ENCODE results near the gene ENTPD8. TPM values are rescaled to one million over a fixed set of nuclear protein-coding genes. Genes with fewer than 3 reads are reported as not detected.
A peak's percentile ranks its signal among the peaks of the same experiment; 100 is the strongest.

The ENTPD8 gene
- total RNA-seq, 2 donors from 2014 or later, result not detected

GRCh38 chr9:137462986-137463930 lies 22.1 kb upstream of the ENTPD8 start:
- H3K27ac Mint-ChIP-seq, result no peak overlapping the region
- DNase-seq (ENCODE audit: low spot score in 2 of 2) (no peak), ATAC-seq (no peak)
- H3K36me3 Mint-ChIP-seq, result no peaks in the 10 kb centered on the region
- H3K9me3 Mint-ChIP-seq, result no peaks in the 10 kb centered on the region

- H3K9me3 Mint-ChIP-seq, result no peaks in the 10 kb centered on the region
- ATAC-seq, result no peak
- H3K36me3 Mint-ChIP-seq, result no peaks in the 10 kb centered on the region
- H3K27ac Mint-ChIP-seq, result no peak overlapping the region
- DNase-seq (ENCODE audit: low spot score in 2 of 2), result no peak
Measured at GRCh38 chr9:137462396-137462985, 21.3 kb upstream of the ENTPD8 start.

GRCh38 chr9:137461663-137462395 lies 20.7 kb upstream of the ENTPD8 start:
- Mint-ChIP-seq H3K9me3 (no peaks in the 10 kb centered on the region), H3K36me3 (no peaks in the 10 kb centered on the region), H3K27ac (no peak overlapping the region)
- DNase-seq (ENCODE audit: low spot score in 2 of 2) (peak; percentile 83 to 85), ATAC-seq (peak; percentile 73 to 82)

- Mint-ChIP-seq H3K36me3 (no peaks in the 10 kb centered on the region), H3K27ac (no peak overlapping the region), H3K9me3 (no peaks in the 10 kb centered on the region)
- ATAC-seq (no peak), DNase-seq (ENCODE audit: low spot score in 2 of 2) (no peak)
Measured at GRCh38 chr9:137461316-137461662, 20.1 kb upstream of the ENTPD8 start.

- ATAC-seq, result no peak
- no peak for DNase-seq (ENCODE audit: low spot score in 2 of 2)
- no peaks in the 10 kb centered on the region for H3K36me3 Mint-ChIP-seq
- no peaks in the 10 kb centered on the region for H3K9me3 Mint-ChIP-seq
- no peak overlapping the region for H3K27ac Mint-ChIP-seq
Measured at GRCh38 chr9:137460363-137461315, 19.5 kb upstream of the ENTPD8 start.

GRCh38 chr9:137459601-137460362 lies 18.6 kb upstream of the ENTPD8 start:
- DNase-seq (ENCODE audit: low spot score in 2 of 2), result no peak
- H3K9me3 Mint-ChIP-seq, result no peaks in the 10 kb centered on the region
- H3K36me3 Mint-ChIP-seq, result no peaks in the 10 kb centered on the region
- no peak for ATAC-seq
- H3K27ac Mint-ChIP-seq, result no peak overlapping the region

GRCh38 chr9:137459152-137459600 lies 18.0 kb upstream of the ENTPD8 start, which contains the start of gene NSMF:
Gene NSMF (minus strand): TSS chr9:137459334. CDS start chr9:137459102, 232 bp downstream.
- H3K36me3 Mint-ChIP-seq, result no peaks in the 10 kb centered on the region
- peak; percentile 81 to 84 for ATAC-seq
- peak; percentile 95 to 99 for DNase-seq (ENCODE audit: low spot score in 2 of 2)
- H3K9me3 Mint-ChIP-seq, result no peaks in the 10 kb centered on the region
- H3K27ac Mint-ChIP-seq, result no peak within 1 kb of the TSS

GRCh38 chr9:137458194-137459151 lies 17.3 kb upstream of the ENTPD8 start:
- Mint-ChIP-seq H3K9me3 (no peaks in the 10 kb centered on the region), H3K36me3 (no peaks in the 10 kb centered on the region), H3K27ac (no peak overlapping the region)
- ATAC-seq, result peak; percentile 17 to 26
- DNase-seq (ENCODE audit: low spot score in 2 of 2), result no peak

- ATAC-seq (no peak), DNase-seq (ENCODE audit: low spot score in 2 of 2) (peak in 1 of 2 donors; percentile 57)
- H3K27ac Mint-ChIP-seq, result no peak overlapping the region
- no peaks in the 10 kb centered on the region for H3K36me3 Mint-ChIP-seq
- H3K9me3 Mint-ChIP-seq, result no peaks in the 10 kb centered on the region
Measured at GRCh38 chr9:137457406-137458193, 16.4 kb upstream of the ENTPD8 start.

- Mint-ChIP-seq H3K27ac (no peak overlapping the region), H3K36me3 (no peaks in the 10 kb centered on the region), H3K9me3 (no peaks in the 10 kb centered on the region)
- ATAC-seq (no peak), DNase-seq (ENCODE audit: low spot score in 2 of 2) (peak; percentile 4 to 55)
Measured at GRCh38 chr9:137456864-137457405, 15.8 kb upstream of the ENTPD8 start.

- H3K36me3 Mint-ChIP-seq, result no peaks in the 10 kb centered on the region
- no peak for ATAC-seq
- H3K9me3 Mint-ChIP-seq, result no peaks in the 10 kb centered on the region
- H3K27ac Mint-ChIP-seq, result no peak overlapping the region
- DNase-seq (ENCODE audit: low spot score in 2 of 2), result peak; percentile 1 to 48
Measured at GRCh38 chr9:137456061-137456863, 15.1 kb upstream of the ENTPD8 start.

- DNase-seq (ENCODE audit: low spot score in 2 of 2), result peak; percentile 12 to 56
- Mint-ChIP-seq H3K36me3 (no peaks in the 10 kb centered on the region), H3K9me3 (no peaks in the 10 kb centered on the region), H3K27ac (no peak overlapping the region)
- no peak for ATAC-seq
Measured at GRCh38 chr9:137455359-137455991, 14.3 kb upstream of the ENTPD8 start.

All from activated naive CD4-positive, alpha-beta T cell treated with anti-CD3 and anti-CD28 coated beads, Interleukin-2, amount 50 U/mL, for 72 hours (primary cell).